Measurements from ENCODE around the gene RCAN1.

The RCAN1 gene

GRCh38 chr21:34545079-34545884, 69.6 kb downstream of the RCAN1 start:
- in situ Hi-C loops (cut with HindIII; ENCODE audit: low sequenced_read_pairs) = no loop called here
- no peak overlapping the region for H3K4me3 ChIP-seq (ENCODE audit: low read depth, low read length)

GRCh38 chr21:34544032-34544496, 70.8 kb downstream of the RCAN1 start:
- TF ChIP-seq CTCF (IDR thresholded peaks at IDR 0.05; ENCODE audit: low read depth, low read length, missing control alignments) = peak; percentile 67
- in situ Hi-C loops (cut with HindIII; ENCODE audit: low sequenced_read_pairs) = no loop called here
- peak; percentile 68 for DNase-seq (ENCODE audit: low read depth)
- no peak overlapping the region for H3K4me3 ChIP-seq (ENCODE audit: low read depth, low read length)

More at GRCh38 chr21:34545079-34545884, 69.6 kb downstream of the RCAN1 start:
- DNase-seq (ENCODE audit: low read depth) = peak; percentile 42
- no peak for TF ChIP-seq CTCF (IDR thresholded peaks at IDR 0.05; ENCODE audit: low read depth, low read length, missing control alignments)

GRCh38 chr21:34543017-34543416, 71.9 kb downstream of the RCAN1 start:
- no peak overlapping the region for H3K4me3 ChIP-seq (ENCODE audit: low read depth, low read length)
- TF ChIP-seq CTCF (IDR thresholded peaks at IDR 0.05; ENCODE audit: low read depth, low read length, missing control alignments) = no peak
- in situ Hi-C loops (cut with HindIII; ENCODE audit: low sequenced_read_pairs) = no loop called here
- no peak for DNase-seq (ENCODE audit: low read depth)

GRCh38 chr21:34540206-34540605, 74.7 kb downstream of the RCAN1 start:
- TF ChIP-seq CTCF (IDR thresholded peaks at IDR 0.05; ENCODE audit: low read depth, low read length, missing control alignments) = no peak
- in situ Hi-C loops (cut with HindIII; ENCODE audit: low sequenced_read_pairs) = no loop called here
- H3K4me3 ChIP-seq (ENCODE audit: low read depth, low read length) = no peak overlapping the region
- DNase-seq (ENCODE audit: low read depth) = no peak

GRCh38 chr21:34537838-34538237, 77.1 kb downstream of the RCAN1 start:
- H3K4me3 ChIP-seq (ENCODE audit: low read depth, low read length) = no peak overlapping the region
- in situ Hi-C loops (cut with HindIII; ENCODE audit: low sequenced_read_pairs) = no loop called here

GRCh38 chr21:34536820-34537219, 78.1 kb downstream of the RCAN1 start:
- no peak for TF ChIP-seq CTCF (IDR thresholded peaks at IDR 0.05; ENCODE audit: low read depth, low read length, missing control alignments)
- in situ Hi-C loops (cut with HindIII; ENCODE audit: low sequenced_read_pairs) = no loop called here
- H3K4me3 ChIP-seq (ENCODE audit: low read depth, low read length) = no peak overlapping the region
- no peak for DNase-seq (ENCODE audit: low read depth)

More at GRCh38 chr21:34537838-34538237, 77.1 kb downstream of the RCAN1 start:
- TF ChIP-seq CTCF (IDR thresholded peaks at IDR 0.05; ENCODE audit: low read depth, low read length, missing control alignments) = no peak
- DNase-seq (ENCODE audit: low read depth) = no peak
